ENCODE results near the gene LSAMP. TPM values are rescaled to one million over a fixed set of nuclear protein-coding genes. Genes with fewer than 3 reads are reported as not detected.

The LSAMP gene
- polyA plus RNA-seq, 3 donors: not detected

DNA sequence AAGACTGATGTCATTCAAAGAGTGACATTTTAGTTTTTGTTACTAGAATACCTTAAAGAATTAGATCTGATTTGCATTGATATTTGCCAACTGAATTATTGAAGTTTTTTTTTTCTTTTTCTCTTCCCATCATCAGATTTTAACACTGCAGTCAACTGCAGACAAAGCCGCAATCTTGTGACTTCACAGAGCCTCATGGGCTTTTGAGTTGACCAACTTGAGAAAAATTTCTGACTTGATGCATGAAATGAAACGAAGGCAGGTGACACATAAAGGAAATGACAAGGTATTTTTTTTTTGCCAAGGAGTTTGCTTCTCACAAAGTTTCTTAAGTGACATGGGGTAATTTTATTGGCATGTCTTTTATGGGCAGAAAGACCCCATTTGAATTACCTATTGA lies 438.3 kb downstream of the LSAMP start:
- Histone ChIP-seq H3K79me2 (ENCODE audit: insufficient read depth, low read length) (no peaks in the 10 kb centered on the region), H3K9ac (ENCODE audit: insufficient read depth, low read length, poor library complexity, severe bottlenecking) (no peak overlapping the region), H3K4me2 (replicated peaks; ENCODE audit: extremely low read depth, low read length, poor library complexity, severe bottlenecking) (no peak overlapping the region), H3K27me3 (ENCODE audit: control insufficient read depth in 2 of 2, insufficient read depth in 2 of 2, low read length in 2 of 2) (no peaks in the 10 kb centered on the region), H2AFZ (ENCODE audit: insufficient read depth, low read depth, low read length, poor library complexity, severe bottlenecking) (no peak overlapping the region), H3K27ac (ENCODE audit: low read depth in 1 of 2, low read length in 2 of 2) (no peak overlapping the region), H4K20me1 (ENCODE audit: insufficient read depth, low read length) (no peaks in the 10 kb centered on the region), H3K9me3 (replicated peaks in 1 of 2; ENCODE audit: control insufficient read depth in 1 of 2, insufficient read depth in 1 of 2, low read length in 2 of 2) (no peaks in the 10 kb centered on the region), H3K4me3 (replicated peaks in 1 of 3; ENCODE audit: low read depth in 2 of 3, low read length in 3 of 3) (no peak overlapping the region), H3K4me1 (ENCODE audit: control insufficient read depth in 1 of 2, insufficient read depth in 2 of 2, low read length in 2 of 2) (no peaks in the 10 kb centered on the region), H3K36me3 (replicated peaks in 1 of 2; ENCODE audit: control insufficient read depth in 1 of 2, insufficient read depth in 2 of 2, low read length in 2 of 2) (no peaks in the 10 kb centered on the region)
- peaks cover 0 to 4% (median 0%) of the 10 kb centered on the region in 7 donors for H3K9me3 Mint-ChIP-seq
- no peaks in the 10 kb centered on the region for H3K4me1 Mint-ChIP-seq
- H3K27ac Mint-ChIP-seq: no peak overlapping the region
- peaks cover 0 to 3% (median 2%) of the 10 kb centered on the region in 3 donors for H3K27me3 Mint-ChIP-seq (ENCODE audit: low read depth in 3 of 3)
- no peak for DNase-seq
- no peaks in the 10 kb centered on the region for H3K36me3 Mint-ChIP-seq
- H3K4me3 Mint-ChIP-seq: no peak overlapping the region
- intact Hi-C loops (cut with micrococcal nuclease): no loop called here
- no peak for TF ChIP-seq CTCF (IDR thresholded peaks at IDR 0.05)
- 50% methylated on average over 2 of the region's 2 CpGs for WGBS (ENCODE audit: insufficient coverage)

- intact Hi-C loops (cut with micrococcal nuclease): no loop called here
- Histone ChIP-seq H2AFZ (ENCODE audit: insufficient read depth, low read depth, low read length, poor library complexity, severe bottlenecking) (no peak overlapping the region), H3K4me1 (ENCODE audit: control insufficient read depth in 1 of 2, insufficient read depth in 2 of 2, low read length in 2 of 2) (no peaks in the 10 kb centered on the region), H3K36me3 (replicated peaks in 1 of 2; ENCODE audit: control insufficient read depth in 1 of 2, insufficient read depth in 2 of 2, low read length in 2 of 2) (no peaks in the 10 kb centered on the region), H3K9ac (ENCODE audit: insufficient read depth, low read length, poor library complexity, severe bottlenecking) (no peak overlapping the region), H3K4me3 (replicated peaks in 1 of 3; ENCODE audit: low read depth in 2 of 3, low read length in 3 of 3) (no peak overlapping the region), H4K20me1 (ENCODE audit: insufficient read depth, low read length) (no peaks in the 10 kb centered on the region), H3K9me3 (replicated peaks in 1 of 2; ENCODE audit: control insufficient read depth in 1 of 2, insufficient read depth in 1 of 2, low read length in 2 of 2) (no peaks in the 10 kb centered on the region), H3K27me3 (ENCODE audit: control insufficient read depth in 2 of 2, insufficient read depth in 2 of 2, low read length in 2 of 2) (no peaks in the 10 kb centered on the region), H3K79me2 (ENCODE audit: insufficient read depth, low read length) (no peaks in the 10 kb centered on the region), H3K27ac (ENCODE audit: low read depth in 1 of 2, low read length in 2 of 2) (no peak overlapping the region), H3K4me2 (replicated peaks; ENCODE audit: extremely low read depth, low read length, poor library complexity, severe bottlenecking) (no peak overlapping the region)
- Mint-ChIP-seq H3K4me3 (no peak overlapping the region), H3K9me3 (peaks cover 0 to 3% (median 0%) of the 10 kb centered on the region in 7 donors), H3K27ac (no peak overlapping the region), H3K36me3 (no peaks in the 10 kb centered on the region), H3K4me1 (no peaks in the 10 kb centered on the region), H3K27me3 (ENCODE audit: low read depth in 3 of 3) (peaks cover 2 to 3% (median 2%) of the 10 kb centered on the region in 3 donors)
- no peak for TF ChIP-seq CTCF (IDR thresholded peaks at IDR 0.05)
- DNase-seq: no peak
- WGBS (ENCODE audit: insufficient coverage): 83% methylated on average over 1 of the region's 4 CpGs
Observed at GRCh38 chr3:116005404-116005803, 439.9 kb downstream of the LSAMP start.
